GM10266 (cell line): ENCODE measurements around the gene POLR1H.
"Not testable (repeated sequence)": the region's sequence is repeated elsewhere in the genome, so short reads cannot be mapped to it uniquely, and the experiment has no call there.

Experiments used
- DNase-seq: peaks from one replicate; pipeline ENCODE4 v3.0.0; 2012; ENCODE audit errors: extremely low spot score
- CTCF ChIP-seq: IDR thresholded peaks from 2 replicates; pipeline ENCODE4 v1.5.1; 2012; ENCODE audit warnings: mild to moderate bottlenecking, low read depth; ENCODE audit not compliant: control insufficient read depth, insufficient read depth; ENCODE audit errors: missing control alignments

POLR1H gene

DNA sequence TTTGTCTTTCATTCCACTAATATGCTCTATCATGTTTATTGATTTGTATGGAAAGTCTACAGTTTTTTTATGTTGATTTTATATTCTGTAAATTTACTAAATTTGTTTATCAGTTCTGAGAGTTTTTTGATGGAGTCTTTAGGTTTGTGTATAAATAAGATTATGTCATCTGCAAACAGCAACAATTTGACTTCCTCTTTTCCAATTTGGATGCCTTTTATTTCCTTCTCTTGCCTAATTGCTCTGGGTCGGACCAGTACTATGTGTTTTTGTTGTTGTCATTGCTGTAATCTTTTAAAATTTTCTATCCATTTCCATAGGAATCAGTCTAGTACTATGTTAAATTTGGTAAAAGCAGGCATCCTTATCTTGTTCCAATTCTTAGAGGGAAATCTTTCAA lies 31.5 kb upstream of the POLR1H start:
- TF ChIP-seq CTCF: no peak
- DNase-seq: no peak

- no peak for DNase-seq
- TF ChIP-seq CTCF: no peak
Measured at GRCh38 chr6:30031381-30031780, 29.7 kb upstream of the POLR1H start.

DNA sequence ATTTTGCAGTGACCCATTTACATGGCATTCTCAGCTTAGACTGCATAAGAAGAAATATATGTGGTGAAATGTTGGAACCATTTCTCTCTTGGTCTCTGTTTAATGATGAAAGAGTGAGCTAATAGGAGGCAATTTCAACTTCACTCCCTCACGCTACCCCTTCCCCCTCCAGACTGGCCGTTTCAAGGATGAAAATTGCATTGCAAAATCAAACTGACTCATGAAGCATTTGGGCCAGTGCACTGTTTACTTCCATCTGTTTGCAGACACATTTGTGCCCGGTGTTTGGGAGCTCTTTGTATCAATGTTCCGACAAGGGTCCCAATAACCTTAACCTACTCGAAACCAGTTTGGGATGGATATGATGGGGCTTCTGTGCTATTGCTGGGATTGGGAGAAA lies 27.6 kb upstream of the POLR1H start:
- DNase-seq: not testable (repeated sequence)

DNA sequence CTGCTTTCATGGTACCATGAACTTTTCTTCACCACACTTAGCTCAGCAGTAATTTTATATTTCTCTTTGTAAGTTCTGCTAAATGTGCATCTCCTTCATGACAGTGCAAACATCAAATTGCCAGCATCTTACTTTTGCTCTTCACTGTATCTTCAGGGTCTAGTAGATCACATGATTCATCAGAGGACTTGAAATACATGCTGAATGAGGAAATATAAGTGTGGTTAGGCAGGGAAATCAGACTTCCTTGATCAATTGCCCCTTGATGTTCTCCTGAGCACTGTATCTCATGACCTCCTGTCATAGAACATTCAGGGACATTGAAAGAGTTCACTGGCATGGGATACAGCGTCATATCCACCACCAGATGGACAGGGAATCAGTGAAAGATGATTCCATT lies 25.3 kb upstream of the POLR1H start:
- TF ChIP-seq CTCF: no peak
- DNase-seq: no peak

DNA sequence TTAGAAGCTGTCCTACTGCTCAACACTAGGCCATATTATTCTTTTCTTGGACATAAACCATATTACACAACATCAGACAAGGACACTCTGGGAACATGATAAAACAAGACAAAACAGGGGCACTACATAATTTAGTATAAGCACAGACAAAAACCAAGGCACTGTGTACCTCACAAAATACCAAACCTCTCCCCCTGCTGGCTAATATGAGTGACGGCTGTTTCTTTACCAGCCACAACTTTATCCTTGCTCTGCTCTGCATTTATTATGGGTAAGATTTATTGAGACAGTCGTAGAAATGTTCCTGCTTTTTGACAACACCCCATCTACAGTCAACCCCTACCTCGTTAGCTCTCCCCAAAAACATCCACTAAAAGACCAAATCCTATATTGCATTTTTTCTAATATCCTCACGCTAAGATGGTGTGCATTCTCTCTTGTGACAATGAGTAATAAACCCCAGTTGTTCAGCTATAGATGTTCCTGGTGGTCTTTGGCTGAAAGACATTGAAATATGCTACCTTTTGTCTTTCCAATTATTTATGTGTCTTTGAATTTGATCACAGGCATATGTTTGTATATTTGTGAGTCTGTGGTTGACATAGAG lies 23.8 kb upstream of the POLR1H start:
- peak; percentile 53 for TF ChIP-seq CTCF
- DNase-seq: peak; percentile 31

GRCh38 chr6:30041221-30041620 lies 19.8 kb upstream of the POLR1H start:
- DNase-seq: no peak
- TF ChIP-seq CTCF: no peak

- DNase-seq: no peak
Measured at GRCh38 chr6:30041821-30042220, 19.2 kb upstream of the POLR1H start.

More at GRCh38 chr6:30041821-30042220, 19.2 kb upstream of the POLR1H start:
- no peak for TF ChIP-seq CTCF
